ENCODE results near the gene EEPD1. TPM values are rescaled to one million over a fixed set of nuclear protein-coding genes. Genes with fewer than 3 reads are reported as not detected.

The EEPD1 gene
- total and polyA plus RNA-seq, 2 donors (not counting 3 experiments of a cell fraction or from before 2014, with no cell fraction given), result 0.40 to 0.42 TPM

GRCh38 chr7:36201122-36201723, 48.2 kb downstream of the EEPD1 start:
- no peaks in the 10 kb centered on the region for H4K20me1 ChIP-seq (replicated peaks; ENCODE audit: control insufficient read depth, extremely low read depth, insufficient read depth, low read length)
- TF ChIP-seq GATA2 (IDR thresholded peaks at IDR 0.05; ENCODE audit: insufficient read depth, insufficient read length, low read depth, low read length) (no peak), CTCF (IDR thresholded peaks at IDR 0.05; ENCODE audit: extremely low read depth in 1 of 2, insufficient read depth in 1 of 2, low read depth in 1 of 2, low read length in 2 of 2) (no peak), EZH2 (IDR thresholded peaks at IDR 0.05; ENCODE audit: borderline replicate concordance, low read depth, low read length, severe bottlenecking) (no peak), MYC (IDR thresholded peaks at IDR 0.05; ENCODE audit: low read depth, low read length) (no peak), POLR2AphosphoS5 (IDR thresholded peaks at IDR 0.05; ENCODE audit: insufficient read depth, low read depth, low read length) (no peak), FOS (IDR thresholded peaks at IDR 0.05; ENCODE audit: borderline replicate concordance, insufficient read depth, low read length) (no peak)
- H3K4me3 ChIP-seq (replicated peaks in 1 of 3; ENCODE audit: insufficient read depth in 1 of 3, low read depth in 1 of 3, low read length in 3 of 3), result no peak overlapping the region
- no peak overlapping the region for H2AFZ ChIP-seq (ENCODE audit: low read depth, low read length)
- no peak overlapping the region for H3K4me2 ChIP-seq (ENCODE audit: insufficient read depth, low read length)
- no TSS peak for BruUV-seq (replicated peaks)
- H3K27ac ChIP-seq (ENCODE audit: insufficient read depth, low read depth, low read length), result no peak overlapping the region
- CTCF ChIA-PET, result interaction anchor here (0.6 kb wide), 1 partner anchor 20 kb away, joined by 6 read pairs; no protein-coding TSS in a partner anchor
- H3K9me3 ChIP-seq (replicated peaks; ENCODE audit: control insufficient read depth, insufficient read depth, low read length), result no peaks in the 10 kb centered on the region
- FAIRE-seq (no peak), DNase-seq (ENCODE audit: low read depth, low spot score) (no peak)
- H3K9me1 ChIP-seq (replicated peaks; ENCODE audit: control insufficient read depth, extremely low read depth, insufficient read depth, low read length), result no peaks in the 10 kb centered on the region
- intact Hi-C loops (cut with micrococcal nuclease) (loop anchor here (10.0 kb wide), 1 partner anchor 216 kb away; no protein-coding TSS in a partner anchor), dilution Hi-C loops (cut with MboI; ENCODE audit: extremely low pct_ligation_motif_present, low sequenced_read_pairs) (no loop called here)
- POLR2A ChIA-PET, result no interaction called here
- no peaks in the 10 kb centered on the region for H3K4me1 ChIP-seq (ENCODE audit: control insufficient read depth, extremely low read depth, insufficient read depth, low read length)
- H3K27me3 ChIP-seq (ENCODE audit: control insufficient read depth in 2 of 2, insufficient read depth in 2 of 2, low read length in 2 of 2), result peaks cover 0 to 4% of the 10 kb centered on the region in 2 experiments
- H3K36me3 ChIP-seq (ENCODE audit: control insufficient read depth in 2 of 2, extremely low read depth in 1 of 2, insufficient read depth in 2 of 2, low read length in 2 of 2), result no peaks in the 10 kb centered on the region
- H3K9ac ChIP-seq (replicated peaks; ENCODE audit: extremely low read depth, insufficient read depth, low read length), result no peak overlapping the region
- H3K79me2 ChIP-seq (ENCODE audit: control insufficient read depth, insufficient read depth, low read length), result no peaks in the 10 kb centered on the region
